GM19099 (cell line): ENCODE measurements around the gene HEMK1.

Experiments
- POLR2A ChIP-seq: IDR thresholded peaks from 3 replicates; pipeline ENCODE4 v1.6.1; 2011; ENCODE audit warnings: low read depth; ENCODE audit not compliant: insufficient read length; ENCODE audit errors: extremely low read depth

Gene HEMK1

GRCh38 chr3:50537421-50538129, 31.7 kb upstream of the HEMK1 start:
- no peak for TF ChIP-seq POLR2A

- TF ChIP-seq POLR2A, result no peak
Measured at GRCh38 chr3:50539356-50540286, 29.7 kb upstream of the HEMK1 start.

GRCh38 chr3:50542177-50543034, 26.9 kb upstream of the HEMK1 start:
- TF ChIP-seq POLR2A, result no peak

- no peak for TF ChIP-seq POLR2A
Measured at GRCh38 chr3:50545781-50546180, 23.5 kb upstream of the HEMK1 start.

GRCh38 chr3:50549226-50549625, 20.1 kb upstream of the HEMK1 start:
- no peak for TF ChIP-seq POLR2A

- TF ChIP-seq POLR2A, result no peak
Measured at GRCh38 chr3:50550079-50550736, 19.1 kb upstream of the HEMK1 start.

DNA sequence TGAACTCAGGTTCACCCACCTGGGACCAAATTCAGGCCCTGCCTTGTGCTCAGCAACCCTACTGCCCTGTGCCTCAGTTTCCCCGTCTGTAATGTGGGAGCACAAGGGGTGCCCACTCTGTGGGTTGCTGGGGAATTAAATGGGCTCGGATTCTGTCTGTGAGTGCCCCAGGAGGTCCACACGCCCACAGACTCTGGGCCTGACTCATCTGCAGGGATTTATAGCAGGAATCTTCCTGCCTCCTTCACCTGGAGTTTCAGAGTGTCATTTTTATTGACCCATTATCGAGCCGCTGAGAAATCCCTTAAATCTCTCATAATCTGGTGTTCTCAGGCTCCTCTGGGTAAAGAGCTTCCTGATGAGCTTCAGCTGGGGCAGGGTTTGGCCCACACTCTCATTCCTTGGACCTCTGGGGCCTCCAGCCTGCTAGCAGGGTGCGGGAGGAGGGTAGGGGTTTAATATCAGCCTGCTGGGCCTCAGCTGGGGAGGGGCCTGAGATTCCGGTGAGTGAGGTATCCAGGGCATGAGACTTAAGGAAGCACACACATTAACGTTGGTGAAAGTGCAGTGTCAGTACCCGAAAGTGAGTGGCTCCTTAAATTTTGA, 18.2 kb upstream of the HEMK1 start:
- TF ChIP-seq POLR2A, result no peak

DNA sequence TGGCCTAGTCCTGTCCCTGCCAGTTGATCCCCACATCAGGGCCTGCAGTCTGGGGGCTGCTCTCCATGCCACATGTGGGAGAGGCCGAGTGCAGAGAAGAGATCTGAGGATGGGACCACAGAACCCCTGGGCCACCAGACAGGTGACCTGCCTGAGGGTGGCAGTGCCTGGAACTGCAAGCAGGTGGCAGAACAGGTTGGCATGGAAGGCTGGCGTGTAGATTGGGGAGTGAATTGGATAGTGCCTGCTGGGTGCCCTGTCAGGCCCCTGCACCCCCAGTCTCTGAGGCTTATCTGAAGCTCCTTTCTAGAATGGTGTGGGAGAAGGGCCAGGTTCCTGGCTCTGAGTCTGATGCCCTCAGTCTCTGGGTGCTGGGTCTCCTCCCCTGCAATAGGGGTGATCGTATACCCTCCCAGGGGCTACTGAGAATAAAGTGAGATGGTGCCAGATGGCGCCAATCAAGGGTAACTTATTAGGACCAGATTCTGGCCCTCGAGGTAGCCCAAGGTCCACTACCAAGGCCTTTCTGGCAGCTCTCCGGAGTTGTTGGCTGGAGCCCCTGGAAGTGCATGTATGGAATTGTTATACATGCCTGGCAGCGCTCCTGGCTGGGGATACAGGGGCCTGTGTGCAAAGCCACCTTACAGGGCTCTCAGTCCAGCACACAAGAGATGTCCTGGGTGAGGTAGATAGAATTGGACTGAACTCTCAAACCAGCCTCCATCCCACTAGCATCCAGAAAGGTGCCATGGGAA, 17.5 kb upstream of the HEMK1 start:
- no peak for TF ChIP-seq POLR2A

- TF ChIP-seq POLR2A, result no peak
Measured at GRCh38 chr3:50552598-50552997, 16.7 kb upstream of the HEMK1 start.

DNA sequence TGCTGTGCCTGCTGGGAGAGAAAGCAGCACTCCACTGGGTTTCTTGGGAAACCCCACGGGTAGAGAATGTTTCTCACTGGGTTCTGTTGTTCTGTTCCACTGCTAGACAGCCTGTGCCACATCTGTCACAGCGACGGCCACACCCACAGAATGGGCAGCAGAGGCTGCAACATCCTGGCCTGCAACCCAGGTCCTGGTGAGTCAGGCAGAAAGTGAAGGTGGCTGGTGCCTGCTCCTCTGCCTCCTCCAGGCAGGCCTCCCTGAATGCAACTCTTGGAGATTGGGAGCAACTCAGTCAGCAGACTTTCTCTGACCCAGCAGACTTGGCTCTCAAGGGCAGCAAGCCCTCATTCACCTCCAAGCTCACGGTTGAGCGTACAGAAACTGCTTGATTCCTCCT, 14.8 kb upstream of the HEMK1 start:
- TF ChIP-seq POLR2A, result no peak

DNA sequence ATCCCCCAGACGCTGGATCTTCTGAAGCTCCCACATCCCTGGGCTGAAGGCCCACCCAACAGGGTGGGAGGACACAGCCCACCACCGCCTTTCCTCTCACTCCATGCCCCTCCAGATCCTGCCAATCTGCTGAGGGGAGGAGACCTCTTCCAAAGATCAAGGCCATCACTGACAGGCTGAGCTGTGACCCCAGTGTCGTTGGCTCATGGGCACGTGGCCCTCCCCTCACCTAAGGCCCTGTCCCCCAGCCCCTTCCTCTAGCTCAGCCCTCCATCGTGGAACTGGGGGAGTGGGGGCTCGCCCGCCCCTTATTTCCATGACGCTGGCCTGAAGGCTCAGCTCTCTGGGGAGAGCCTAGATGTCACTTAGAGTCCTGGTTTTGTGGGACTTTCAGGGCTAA, 12.2 kb upstream of the HEMK1 start:
- TF ChIP-seq POLR2A, result no peak

GRCh38 chr3:50557915-50558314, 11.4 kb upstream of the HEMK1 start:
- TF ChIP-seq POLR2A, result no peak

- no peak for TF ChIP-seq POLR2A
Measured at GRCh38 chr3:50559702-50560101, 9.6 kb upstream of the HEMK1 start.
